DND-41 (cell line): ENCODE results near the gene LAMA2.

Experiments used
- EZH2 ChIP-seq: IDR thresholded peaks from 3 replicates; pipeline ENCODE4 v1.6.1; 2012; ENCODE audit warnings: borderline replicate concordance, low read depth, mild to moderate bottlenecking, moderate library complexity, low read length, inconsistent platforms; ENCODE audit not compliant: severe bottlenecking
- TF ChIP-seq, protein P1 (sequence below): IDR thresholded peaks from 2 replicates; pipeline ENCODE4 v1.5.1; 2012; ENCODE audit warnings: borderline replicate concordance, low read length, moderate library complexity, mild to moderate bottlenecking; ENCODE audit not compliant: poor library complexity, severe bottlenecking; ENCODE audit errors: extremely low read depth

DNA sequence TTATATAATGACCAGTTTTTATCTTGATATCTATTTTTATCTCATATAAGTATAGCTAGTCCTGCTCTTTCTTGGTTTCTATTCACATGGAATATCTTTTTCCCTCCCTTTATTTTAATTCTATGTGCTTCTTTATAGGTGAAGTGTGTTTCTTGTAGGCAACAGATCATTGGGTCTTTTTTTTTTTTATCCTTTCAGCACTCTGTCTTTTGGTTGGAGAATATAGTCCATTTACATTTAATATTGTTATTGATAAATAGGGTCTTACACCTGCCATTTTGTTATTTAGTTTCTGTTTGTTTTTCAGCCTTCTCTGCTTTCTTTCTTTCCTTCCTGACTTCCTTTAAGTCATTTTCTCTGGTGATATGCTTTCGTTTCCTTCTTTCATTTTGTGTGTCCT is 22.2 kb upstream of the LAMA2 start:
- TF ChIP-seq, protein P1, sequence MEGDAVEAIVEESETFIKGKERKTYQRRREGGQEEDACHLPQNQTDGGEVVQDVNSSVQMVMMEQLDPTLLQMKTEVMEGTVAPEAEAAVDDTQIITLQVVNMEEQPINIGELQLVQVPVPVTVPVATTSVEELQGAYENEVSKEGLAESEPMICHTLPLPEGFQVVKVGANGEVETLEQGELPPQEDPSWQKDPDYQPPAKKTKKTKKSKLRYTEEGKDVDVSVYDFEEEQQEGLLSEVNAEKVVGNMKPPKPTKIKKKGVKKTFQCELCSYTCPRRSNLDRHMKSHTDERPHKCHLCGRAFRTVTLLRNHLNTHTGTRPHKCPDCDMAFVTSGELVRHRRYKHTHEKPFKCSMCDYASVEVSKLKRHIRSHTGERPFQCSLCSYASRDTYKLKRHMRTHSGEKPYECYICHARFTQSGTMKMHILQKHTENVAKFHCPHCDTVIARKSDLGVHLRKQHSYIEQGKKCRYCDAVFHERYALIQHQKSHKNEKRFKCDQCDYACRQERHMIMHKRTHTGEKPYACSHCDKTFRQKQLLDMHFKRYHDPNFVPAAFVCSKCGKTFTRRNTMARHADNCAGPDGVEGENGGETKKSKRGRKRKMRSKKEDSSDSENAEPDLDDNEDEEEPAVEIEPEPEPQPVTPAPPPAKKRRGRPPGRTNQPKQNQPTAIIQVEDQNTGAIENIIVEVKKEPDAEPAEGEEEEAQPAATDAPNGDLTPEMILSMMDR: no peak
- TF ChIP-seq EZH2: no peak
